ENCODE results near the gene DYNC1I1.

DNA sequence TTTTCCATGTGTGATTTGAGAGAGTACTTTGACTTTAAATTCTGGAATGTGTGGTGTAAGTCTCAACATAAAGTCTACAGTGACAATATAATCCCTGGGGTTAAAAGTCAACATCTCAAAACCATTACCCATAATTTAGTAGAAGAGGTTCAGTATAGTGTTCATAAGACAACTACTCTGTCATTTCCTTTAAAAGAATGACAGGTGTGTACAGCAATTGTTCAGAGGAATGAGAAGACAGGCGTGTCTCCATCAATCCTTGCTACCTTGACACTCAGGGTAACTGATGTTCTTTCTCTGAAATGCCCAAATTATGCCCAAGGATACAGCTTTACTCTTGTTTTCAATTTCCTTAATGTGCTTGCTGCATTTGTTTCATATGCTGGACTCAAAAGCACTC is 256.4 kb downstream of the DYNC1I1 start:
- TF ChIP-seq, protein P1, sequence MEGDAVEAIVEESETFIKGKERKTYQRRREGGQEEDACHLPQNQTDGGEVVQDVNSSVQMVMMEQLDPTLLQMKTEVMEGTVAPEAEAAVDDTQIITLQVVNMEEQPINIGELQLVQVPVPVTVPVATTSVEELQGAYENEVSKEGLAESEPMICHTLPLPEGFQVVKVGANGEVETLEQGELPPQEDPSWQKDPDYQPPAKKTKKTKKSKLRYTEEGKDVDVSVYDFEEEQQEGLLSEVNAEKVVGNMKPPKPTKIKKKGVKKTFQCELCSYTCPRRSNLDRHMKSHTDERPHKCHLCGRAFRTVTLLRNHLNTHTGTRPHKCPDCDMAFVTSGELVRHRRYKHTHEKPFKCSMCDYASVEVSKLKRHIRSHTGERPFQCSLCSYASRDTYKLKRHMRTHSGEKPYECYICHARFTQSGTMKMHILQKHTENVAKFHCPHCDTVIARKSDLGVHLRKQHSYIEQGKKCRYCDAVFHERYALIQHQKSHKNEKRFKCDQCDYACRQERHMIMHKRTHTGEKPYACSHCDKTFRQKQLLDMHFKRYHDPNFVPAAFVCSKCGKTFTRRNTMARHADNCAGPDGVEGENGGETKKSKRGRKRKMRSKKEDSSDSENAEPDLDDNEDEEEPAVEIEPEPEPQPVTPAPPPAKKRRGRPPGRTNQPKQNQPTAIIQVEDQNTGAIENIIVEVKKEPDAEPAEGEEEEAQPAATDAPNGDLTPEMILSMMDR (IDR thresholded peaks at IDR 0.05), result no peak
- TF ChIP-seq POLR2A (IDR thresholded peaks at IDR 0.05), result no peak

Measured in upper lobe of left lung (tissue), 4 donors.